HG03457 (cell line): ENCODE results near the gene AXIN2.
"Not testable (repeated sequence)": the region's sequence is repeated elsewhere in the genome, so short reads cannot be mapped to it uniquely, and the experiment has no call there.

Source experiments
- ATAC-seq: cut with Tn5 transposase; IDR thresholded peaks from one replicate; pipeline ENCODE4 v1.9.1; 2021; ENCODE audit warnings: moderate number of reproducible peaks; ENCODE audit not compliant: unreplicated experiment

AXIN2 gene

DNA sequence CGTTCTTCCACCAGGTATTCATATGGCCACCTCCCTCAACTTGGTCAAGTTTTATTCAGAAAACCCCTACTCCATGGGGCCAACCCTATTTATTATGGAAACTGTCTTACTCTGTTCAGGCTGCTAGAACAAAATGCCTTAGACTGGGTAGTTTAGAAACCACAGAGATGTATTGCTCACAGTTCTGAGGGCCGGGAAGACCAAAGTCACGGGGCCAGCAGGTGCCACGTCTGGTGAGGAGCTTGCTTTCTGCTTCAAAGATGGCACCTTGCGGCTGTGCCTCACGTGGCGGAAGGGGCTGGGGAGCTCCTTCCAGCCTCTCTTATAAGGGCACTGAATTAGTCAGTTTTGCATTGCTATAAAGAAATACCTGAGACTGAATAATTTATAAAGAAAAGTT, 74.3 kb downstream of the AXIN2 start:
- ATAC-seq = no peak

DNA sequence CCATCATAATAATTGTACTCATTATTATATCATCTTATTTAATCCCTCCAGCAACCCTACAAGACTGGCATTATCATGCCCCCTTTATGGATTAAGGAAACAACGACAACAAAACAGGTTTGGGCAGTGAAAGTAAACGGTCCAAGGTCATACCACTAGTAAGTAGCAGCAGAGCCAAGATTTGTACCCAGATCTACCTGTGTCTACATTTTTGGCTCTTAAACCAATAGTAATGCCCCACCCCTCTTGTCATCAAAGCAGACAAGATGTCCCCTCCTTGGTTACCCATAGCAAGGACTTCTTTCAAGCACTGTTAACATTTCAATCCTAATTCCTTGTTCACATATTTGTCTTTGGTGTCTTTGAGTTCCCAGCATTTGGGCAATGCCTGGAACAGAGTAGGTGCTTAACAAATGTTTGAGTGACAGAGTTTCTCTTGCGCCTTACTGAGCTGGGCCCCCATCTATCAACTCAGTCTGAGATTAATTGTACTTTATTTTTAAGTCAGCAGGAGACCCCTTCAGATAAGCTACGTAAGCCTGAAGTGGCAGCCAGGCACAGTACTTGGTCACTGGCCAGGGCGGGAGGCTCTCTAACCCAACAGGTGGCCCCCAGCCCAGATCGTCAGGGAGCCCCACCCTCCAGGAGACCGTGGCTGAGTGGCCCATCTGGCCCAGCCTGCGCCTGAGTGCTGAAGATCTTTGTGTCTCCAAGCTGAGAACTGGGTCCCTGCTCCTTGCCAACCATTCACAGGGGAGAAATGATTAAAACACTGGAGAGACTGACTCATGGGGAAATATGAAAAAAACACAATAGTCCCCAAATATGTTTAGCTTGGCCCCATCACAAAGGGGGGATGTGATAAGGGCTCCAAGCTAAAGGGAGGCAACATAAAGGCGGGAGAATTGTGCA, 75.8 kb downstream of the AXIN2 start:
- no peak for ATAC-seq

DNA sequence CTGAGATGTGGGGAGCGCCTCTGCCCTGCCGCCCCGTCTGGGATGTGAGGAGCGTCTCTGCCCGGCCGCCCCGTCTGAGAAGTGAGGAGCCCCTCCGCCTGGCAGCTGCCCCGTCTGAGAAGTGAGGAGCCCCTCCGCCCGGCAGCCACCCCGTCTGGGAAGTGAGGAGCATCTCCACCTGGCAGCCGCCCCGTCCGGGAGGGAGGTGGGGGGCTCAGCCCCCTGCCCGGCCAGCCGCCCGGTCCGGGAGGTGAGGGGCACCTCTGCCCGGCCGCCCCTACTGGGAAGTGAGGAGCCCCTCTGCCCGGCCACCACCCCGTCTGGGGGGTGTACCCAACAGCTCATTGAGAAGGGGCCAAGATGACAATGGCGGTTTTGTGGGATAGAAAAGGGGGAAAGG, 77.0 kb downstream of the AXIN2 start:
- ATAC-seq = not testable (repeated sequence)

DNA sequence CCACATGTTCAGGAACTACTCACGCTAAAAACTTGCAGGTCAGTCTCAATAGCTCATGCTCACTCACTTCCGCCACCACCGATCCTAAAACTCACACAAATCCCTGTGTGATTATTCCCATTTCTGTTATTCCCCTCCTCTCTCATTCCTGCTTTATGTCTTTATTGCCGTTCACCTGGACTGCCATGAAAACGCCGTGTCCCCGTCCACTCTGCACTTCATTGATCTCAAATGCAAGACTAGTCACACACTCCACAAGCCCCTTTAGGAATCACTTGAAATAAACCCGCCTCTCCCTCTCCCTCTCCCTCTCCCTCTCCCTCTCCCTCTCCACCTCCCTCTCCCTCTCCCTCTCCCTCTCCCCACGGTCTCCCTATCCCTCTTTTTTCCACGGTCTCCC, 78.0 kb downstream of the AXIN2 start:
- ATAC-seq = no peak

DNA sequence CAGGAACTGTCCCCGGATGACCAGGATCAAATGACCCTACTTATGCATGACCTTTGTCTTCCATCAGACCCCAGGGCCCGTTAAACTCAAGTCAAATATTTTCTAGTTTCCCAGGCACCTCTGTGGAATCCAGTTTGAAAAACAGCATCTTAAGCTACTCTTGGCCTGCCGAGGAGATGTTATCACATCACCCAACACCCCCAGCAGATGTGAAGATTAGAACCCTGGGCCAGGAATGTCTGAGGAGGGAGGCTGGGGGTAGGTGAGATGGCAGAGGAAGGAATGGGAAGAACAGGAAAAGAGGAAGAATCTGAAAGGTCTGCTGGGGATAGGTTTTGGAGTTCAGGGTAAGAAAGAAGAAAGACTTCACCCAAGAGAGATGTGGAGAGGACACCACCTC, 79.2 kb downstream of the AXIN2 start:
- no peak for ATAC-seq

DNA sequence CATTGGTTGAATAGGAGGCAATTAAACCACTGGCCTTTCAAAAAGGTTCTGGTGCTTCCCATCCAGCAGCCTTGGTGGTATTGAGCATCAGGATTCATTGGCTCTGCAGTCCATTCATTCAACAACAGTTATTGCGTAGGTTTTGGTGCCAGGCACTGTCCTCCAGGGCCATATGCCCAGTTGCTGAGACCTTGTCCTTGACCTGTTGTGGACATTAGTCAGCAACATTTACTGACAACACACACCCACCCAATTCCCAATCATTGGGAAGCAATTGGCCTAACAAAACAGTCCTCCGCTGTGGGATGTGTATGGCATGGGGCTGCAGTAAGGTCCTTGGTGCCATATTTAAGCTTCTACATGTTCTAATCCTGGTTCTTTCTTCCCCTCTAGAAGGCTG, 82.2 kb downstream of the AXIN2 start:
- ATAC-seq = no peak
